Stimulated activated CD4-positive, alpha-beta T cell treated with anti-CD3 and anti-CD28 coated beads, Interleukin-2, amount 100 ng/mL, for 24 hours (primary cell): Measurements from ENCODE around the gene SLC26A5.
"Not testable (repeated sequence)": the region's sequence is repeated elsewhere in the genome, so short reads cannot be mapped to it uniquely, and the experiment has no call there.

ENCODE experiments used
- DNase-seq, 2 donors: peaks; one replicate each; pipeline ENCODE4 v3.0.0-alpha.2; 2020

SLC26A5 gene

GRCh38 chr7:103446049-103446520, at the start of gene SLC26A5:
SLC26A5 (minus strand) TSS chr7:103446207; CDS start chr7:103421514, 24,693 bp downstream.
- peak in 1 of 2 donors; percentile 42 for DNase-seq

GRCh38 chr7:103487419-103487818, 41.4 kb upstream of the SLC26A5 start:
- no peak for DNase-seq

- DNase-seq, result not testable (repeated sequence)
Measured at GRCh38 chr7:103486873-103487272, 40.9 kb upstream of the SLC26A5 start.

GRCh38 chr7:103480771-103481170, 34.8 kb upstream of the SLC26A5 start:
- no peak for DNase-seq

- no peak for DNase-seq
Measured at GRCh38 chr7:103474956-103475355, 28.9 kb upstream of the SLC26A5 start.

GRCh38 chr7:103469095-103469948, 23.3 kb upstream of the SLC26A5 start:
- DNase-seq, result no peak

GRCh38 chr7:103466814-103467213, 20.8 kb upstream of the SLC26A5 start:
- DNase-seq, result no peak

- no peak for DNase-seq
Measured at GRCh38 chr7:103462358-103462757, 16.4 kb upstream of the SLC26A5 start.

GRCh38 chr7:103447073-103447960, 1.3 kb upstream of the SLC26A5 start:
- peak; percentile 39 to 52 for DNase-seq

GRCh38 chr7:103445228-103446048, 569 bp downstream of the SLC26A5 start:
- peak in 1 of 2 donors; percentile 14 for DNase-seq

GRCh38 chr7:103439661-103440060, 6.3 kb downstream of the SLC26A5 start:
- no peak for DNase-seq

- DNase-seq, result no peak
Measured at GRCh38 chr7:103437623-103438022, 8.4 kb downstream of the SLC26A5 start.

GRCh38 chr7:103432712-103433111, 13.3 kb downstream of the SLC26A5 start:
- no peak for DNase-seq

GRCh38 chr7:103425177-103425576, 20.8 kb downstream of the SLC26A5 start:
- no peak for DNase-seq

- DNase-seq, result no peak
Measured at GRCh38 chr7:103423467-103424179, 22.4 kb downstream of the SLC26A5 start.

GRCh38 chr7:103420857-103421384, 25.1 kb downstream of the SLC26A5 start:
- no peak for DNase-seq

GRCh38 chr7:103418241-103418640, 27.8 kb downstream of the SLC26A5 start:
- DNase-seq, result no peak

- no peak for DNase-seq
Measured at GRCh38 chr7:103413407-103413806, 32.6 kb downstream of the SLC26A5 start.

GRCh38 chr7:103412151-103412550, 33.9 kb downstream of the SLC26A5 start:
- DNase-seq, result no peak

- DNase-seq, result not testable (repeated sequence)
Measured at GRCh38 chr7:103405789-103406613, 40.0 kb downstream of the SLC26A5 start.

- DNase-seq, result not testable (repeated sequence)
Measured at GRCh38 chr7:103399687-103400086, 46.3 kb downstream of the SLC26A5 start.
